HK-2 (cell line): ENCODE measurements around the gene AGO4.
"Not testable (repeated sequence)": the region's sequence is repeated elsewhere in the genome, so short reads cannot be mapped to it uniquely, and the experiment has no call there.

Experiments
- DNase-seq: peaks from one replicate; pipeline ENCODE4 v3.0.0-alpha.2; 2018; ENCODE audit not compliant: unreplicated experiment

Gene AGO4

DNA sequence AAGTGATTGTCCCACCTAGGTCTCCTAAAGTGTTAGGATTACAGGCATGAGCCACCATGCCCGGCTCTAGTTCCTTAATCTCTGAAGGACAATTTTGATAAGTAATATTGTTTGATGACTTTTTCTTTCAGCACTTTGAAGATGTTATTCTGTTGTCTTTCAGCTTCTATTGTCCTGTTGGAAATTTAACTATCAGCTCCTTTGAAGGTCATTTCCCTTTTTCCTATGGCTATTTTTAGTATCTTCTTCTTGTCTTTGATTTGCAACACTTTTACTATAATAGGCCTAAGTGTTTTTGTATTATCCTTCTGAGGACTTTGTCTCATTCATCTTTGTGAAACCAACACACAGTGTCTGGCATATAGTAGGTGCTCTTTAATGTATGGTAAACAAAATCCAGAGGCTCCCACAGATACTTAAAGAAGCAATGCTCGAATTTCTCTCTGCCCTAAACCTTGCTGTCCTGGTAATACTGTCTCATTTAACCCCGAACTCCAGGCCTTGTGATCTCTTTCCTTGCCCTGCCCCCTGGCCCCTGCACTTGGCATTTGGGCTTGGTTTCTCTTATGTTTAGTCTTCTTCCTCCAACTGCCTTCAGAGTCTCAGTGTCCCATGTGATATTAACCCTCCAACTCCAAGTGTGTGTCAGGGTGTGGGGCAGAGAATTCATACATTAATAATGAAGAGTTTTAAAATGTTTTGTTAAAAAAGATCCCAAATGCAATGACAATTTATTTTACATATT lies 56.2 kb downstream of the AGO4 start:
- no peak for DNase-seq

DNA sequence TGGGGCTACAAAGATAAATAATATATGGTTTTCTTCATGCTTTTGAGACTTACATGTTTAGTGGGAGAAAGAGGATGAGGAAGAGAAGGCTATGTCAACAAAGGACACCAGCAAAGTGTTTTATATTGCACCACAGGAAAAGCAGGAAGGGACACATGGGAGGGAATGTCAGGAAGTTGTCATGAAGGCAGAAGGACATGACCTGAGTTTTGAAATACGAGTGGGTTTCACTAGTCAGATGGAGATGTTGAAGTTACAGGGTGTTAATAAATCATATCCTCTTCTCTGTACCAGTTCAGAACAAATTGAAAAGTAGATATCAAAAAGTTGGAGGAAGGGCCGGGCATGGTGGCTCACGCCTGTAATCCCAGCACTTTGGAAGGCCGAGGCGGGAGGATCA lies 57.0 kb downstream of the AGO4 start:
- DNase-seq: no peak

DNA sequence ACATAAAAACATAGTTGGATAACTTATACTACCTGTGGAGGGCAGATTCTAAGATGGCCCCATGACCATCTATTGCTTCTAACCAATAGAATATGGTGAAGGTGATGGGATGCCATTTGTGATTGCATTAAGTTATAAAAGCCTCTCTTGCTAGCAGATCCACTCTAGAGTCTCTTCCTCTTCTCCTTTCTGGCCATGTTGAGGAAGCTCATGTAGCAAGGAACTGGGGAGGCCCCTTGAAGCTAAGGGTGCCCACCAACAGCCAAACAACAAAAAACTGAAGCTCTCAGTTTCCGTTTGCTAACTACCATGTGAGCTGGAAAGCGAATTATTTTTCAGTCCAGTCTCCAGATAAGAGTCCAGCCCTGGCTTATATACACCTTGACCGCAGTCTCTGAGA lies 59.2 kb downstream of the AGO4 start:
- no peak for DNase-seq

DNA sequence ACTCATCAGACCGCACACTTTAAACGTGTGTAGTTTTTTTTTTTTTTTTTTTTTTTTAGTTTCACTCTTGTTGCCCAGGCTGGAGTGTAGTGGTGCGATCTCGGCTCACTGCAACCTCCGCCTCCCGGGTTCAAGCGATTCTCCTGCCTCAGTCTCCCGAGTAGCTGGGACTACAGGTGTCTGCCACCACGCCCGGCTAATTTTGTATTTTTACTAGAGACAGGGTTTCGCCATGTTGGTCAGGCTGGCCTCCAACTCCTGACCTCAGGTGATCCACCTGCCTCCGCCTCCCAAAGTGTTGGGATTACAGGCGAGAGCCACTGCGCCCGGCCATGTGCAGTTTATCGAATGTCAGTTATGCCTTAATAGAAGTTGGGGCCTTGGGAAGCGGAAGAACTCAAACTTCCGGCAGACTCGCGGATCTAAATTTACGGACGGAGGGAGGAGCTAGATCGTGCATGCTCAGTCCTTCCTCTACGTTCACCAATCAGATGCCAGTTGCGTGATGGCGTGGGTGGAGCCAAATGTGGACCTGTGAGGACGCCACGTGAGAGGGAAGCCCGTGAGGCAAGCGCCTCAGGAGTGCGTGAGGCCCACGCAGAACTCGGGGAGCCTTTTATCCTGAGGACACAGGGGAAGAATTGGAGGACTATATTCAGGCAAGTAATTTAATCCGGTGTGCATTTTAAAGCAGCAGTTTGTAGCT lies 61.6 kb downstream of the AGO4 start:
- DNase-seq: not testable (repeated sequence)

- no peak for DNase-seq
These were observed 63.0 kb downstream of the AGO4 start for GRCh38 chr1:35870651-35871309.

DNA sequence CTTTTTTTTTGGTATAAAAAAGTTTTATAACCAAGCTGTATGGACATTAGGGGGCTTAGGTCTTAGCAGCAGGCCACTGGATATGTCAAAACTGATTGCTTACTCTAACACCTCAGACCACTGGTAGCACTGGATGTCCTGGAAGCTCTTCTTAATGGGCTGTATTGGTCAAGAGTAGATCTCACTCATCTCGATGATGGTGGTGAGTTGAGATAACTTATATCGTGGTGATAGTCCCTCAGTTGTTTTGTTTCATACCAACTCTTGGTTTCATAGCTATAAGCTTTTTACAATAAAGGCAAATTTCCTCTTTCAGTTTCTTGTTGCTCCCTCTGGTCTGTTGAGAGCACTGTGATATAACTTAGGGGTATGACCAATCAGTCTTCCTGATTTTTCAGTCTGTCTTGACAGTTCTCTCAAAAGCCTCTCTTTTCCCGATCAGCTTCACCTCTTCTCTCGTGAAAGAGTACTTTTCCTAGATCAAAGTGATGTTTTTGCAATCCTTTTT lies 65.5 kb downstream of the AGO4 start:
- no peak for DNase-seq

GRCh38 chr1:35874115-35874514 lies 66.3 kb downstream of the AGO4 start:
- not testable (repeated sequence) for DNase-seq

DNA sequence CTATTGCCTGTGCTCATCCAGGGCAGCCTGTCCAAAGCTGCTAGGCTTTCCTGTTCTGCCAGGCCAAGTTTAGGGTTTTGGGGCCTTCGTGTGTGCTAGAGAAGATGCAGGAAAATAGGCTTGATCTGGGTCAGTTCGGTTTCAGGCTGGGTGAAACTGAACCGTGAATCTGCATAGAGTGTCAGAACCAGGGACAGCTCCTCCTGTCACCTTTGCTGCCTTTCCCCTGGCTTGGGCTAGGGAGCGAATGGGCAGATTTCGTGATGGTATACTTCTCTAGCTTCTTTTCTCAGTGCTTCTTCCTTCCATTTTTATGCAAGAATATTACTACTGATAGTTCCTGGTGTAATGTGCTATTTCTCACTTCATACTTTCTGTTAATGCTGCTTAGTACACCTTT lies 69.2 kb downstream of the AGO4 start:
- no peak for DNase-seq

DNA sequence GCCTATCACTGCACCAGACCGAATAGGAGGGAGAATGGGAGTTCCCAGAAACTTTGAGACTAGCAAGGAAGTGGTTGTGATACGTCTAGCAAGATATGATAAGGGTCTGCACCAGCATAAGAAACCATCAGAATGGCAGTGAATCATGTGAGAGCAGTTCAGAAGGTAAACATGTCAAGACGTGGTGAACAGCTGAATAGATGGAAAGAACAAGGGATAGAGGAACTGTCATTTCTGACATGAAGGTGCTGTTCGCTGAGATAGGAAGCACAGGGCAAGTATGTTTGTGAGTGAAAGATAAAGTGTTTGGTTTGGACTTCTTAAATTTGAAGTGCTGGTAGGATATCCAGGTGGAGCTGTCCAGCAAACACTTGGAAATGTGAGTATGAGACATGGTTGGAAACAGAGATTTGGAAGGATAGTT lies 74.0 kb downstream of the AGO4 start:
- no peak for DNase-seq

DNA sequence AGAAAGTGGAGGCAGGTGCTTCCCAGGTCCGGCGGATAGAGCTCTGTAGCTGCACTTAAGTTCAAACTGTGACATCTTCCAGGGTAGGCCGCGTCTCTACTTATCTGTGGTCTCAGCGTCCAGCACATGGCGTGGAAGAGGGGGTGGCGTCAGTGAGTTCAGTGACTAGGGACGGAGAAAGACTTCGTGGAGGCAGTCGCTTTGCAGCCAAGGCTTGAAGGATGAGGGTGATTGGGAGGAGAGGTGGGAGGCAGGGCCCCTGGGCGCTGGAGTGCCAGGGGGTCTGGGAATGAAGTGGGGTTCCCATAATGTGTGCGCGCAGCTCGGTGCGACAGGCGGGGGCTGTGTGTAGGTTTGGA lies 74.7 kb downstream of the AGO4 start:
- DNase-seq: no peak

DNA sequence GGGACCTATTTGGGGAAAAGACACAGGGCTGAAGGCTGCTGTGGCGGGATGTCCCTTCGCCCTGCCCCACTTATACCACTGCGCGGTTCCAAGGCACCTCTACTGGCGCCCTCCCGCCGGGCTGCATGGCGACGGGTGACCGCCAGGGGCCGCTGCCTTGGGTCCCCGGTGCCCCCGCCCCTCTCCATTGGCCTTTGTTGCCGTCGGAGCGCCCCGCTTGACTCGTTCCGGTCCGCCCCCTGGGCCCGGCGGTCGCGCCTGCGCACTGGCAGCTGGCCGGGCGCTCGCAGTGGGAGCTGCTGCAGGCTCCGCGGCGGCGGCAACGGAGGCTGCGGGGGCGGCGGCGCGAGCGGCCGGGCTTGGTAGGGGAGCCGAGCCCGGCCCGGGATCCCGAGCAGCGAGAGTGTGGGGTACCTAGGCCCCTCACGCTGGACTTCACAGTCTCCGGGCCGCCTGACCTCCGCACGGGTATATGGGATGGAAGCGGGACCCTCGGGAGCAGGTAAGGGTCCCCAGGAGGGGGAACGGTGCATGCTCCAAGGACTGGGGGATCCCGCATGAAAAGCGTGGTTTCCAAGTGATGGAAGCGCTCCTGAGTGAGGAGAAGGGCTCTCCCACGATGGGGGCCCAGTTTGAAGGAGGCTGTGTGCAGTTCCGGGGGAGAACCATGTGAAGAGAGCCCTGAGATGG lies 75.3 kb downstream of the AGO4 start, which contains the start of gene AGO1:
AGO1 (plus strand) TSS at position 265 of the 690 bp plus-strand sequence; CDS start at position 478, 213 bp downstream.
- DNase-seq: peak; percentile 95

- DNase-seq: peak; percentile 17
These were observed 75.9 kb downstream of the AGO4 start for GRCh38 chr1:35883635-35884101.

DNA sequence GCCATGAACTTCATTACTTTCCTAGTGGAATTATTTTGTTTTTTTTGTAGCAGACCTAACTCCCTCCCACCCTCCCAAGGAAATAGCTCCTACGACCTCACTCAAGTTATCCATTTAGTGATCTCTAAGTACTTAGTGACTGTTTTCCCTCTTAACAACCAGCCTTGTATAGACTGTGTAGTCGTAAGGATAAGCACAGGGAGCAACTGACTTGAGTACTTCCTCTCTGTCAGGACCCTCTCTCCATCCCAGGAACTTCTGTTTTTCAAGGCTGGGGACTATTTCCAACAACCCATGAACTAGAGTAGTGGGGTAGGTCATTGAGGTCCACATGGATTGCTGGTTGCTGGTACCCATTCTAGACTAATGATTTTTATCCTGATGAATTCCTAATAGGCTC lies 77.1 kb downstream of the AGO4 start:
- DNase-seq: no peak

GRCh38 chr1:35885961-35886558 lies 78.2 kb downstream of the AGO4 start:
- DNase-seq: no peak

GRCh38 chr1:35886577-35887431 lies 79.0 kb downstream of the AGO4 start:
- no peak for DNase-seq

- no peak for DNase-seq
These were observed 79.7 kb downstream of the AGO4 start for GRCh38 chr1:35887508-35887907.

- DNase-seq: no peak
These were observed 80.4 kb downstream of the AGO4 start for GRCh38 chr1:35888255-35888654.

GRCh38 chr1:35888981-35889380 lies 81.2 kb downstream of the AGO4 start:
- DNase-seq: not testable (repeated sequence)

DNA sequence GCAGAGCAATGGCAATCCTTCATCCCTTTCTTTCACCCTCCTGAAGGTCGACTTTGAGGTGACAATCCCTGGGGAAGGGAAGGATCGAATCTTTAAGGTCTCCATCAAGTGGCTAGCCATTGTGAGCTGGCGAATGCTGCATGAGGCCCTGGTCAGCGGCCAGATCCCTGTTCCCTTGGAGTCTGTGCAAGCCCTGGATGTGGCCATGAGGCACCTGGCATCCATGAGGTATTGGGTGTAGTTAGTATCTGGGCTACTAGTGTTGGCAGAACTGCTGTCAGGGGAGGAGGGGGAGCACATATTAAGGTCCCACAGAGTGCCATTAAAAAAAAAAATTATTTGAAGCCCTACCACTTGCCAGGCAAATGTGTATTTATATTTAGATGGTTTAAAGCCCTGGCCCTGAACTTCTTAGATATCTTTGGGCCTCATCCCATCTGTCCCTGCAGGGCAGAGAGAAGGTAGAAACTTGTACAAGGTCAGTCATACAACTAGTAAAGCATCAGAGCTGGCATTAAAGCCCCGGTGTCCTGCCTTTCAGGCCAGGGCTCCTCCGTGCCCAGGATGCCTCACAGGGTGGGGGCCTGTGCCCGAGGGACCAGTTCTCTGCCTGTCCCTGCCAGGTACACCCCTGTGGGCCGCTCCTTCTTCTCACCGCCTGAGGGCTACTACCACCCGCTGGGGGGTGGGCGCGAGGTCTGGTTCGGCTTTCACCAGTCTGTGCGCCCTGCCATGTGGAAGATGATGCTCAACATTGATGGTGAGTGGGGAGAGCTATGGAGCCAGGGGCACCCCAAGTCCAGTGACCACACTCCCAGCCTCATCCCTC lies 85.4 kb downstream of the AGO4 start:
- DNase-seq: no peak

GRCh38 chr1:35894183-35894582 lies 86.4 kb downstream of the AGO4 start:
- DNase-seq: peak; percentile 23
